Psoas muscle (tissue), 8 donors: Measurements from ENCODE around the gene PIAS4. TPM values are rescaled to one million over a fixed set of nuclear protein-coding genes. Genes with fewer than 3 reads are reported as not detected.
A peak's percentile ranks its signal among the peaks of the same experiment; 100 is the strongest.

ENCODE experiments used
- ATAC-seq, 4 donors: fragments of 200-7000 bp; cut with Tn5 transposase; one replicate each; pipeline ENCODE4 v1.9.1; 2020; ENCODE audit warnings: moderate library complexity in 3 of 4, mild to moderate bottlenecking in 2 of 4
- DNase-seq, 2 donors: peaks; one replicate each; pipeline ENCODE4 v3.0.0-alpha.2; 2020
- H3K27ac ChIP-seq: fragments of 200-600 bp; one replicate; pipeline ENCODE4 v1.8.0; 2022
- H3K27me3 ChIP-seq, 3 donors: fragments of 200-600 bp in 1 of 3; one replicate each; pipeline versions ENCODE4 v1.6.1 to v1.8.0; 2013 to 2022; ENCODE audit warnings: low read length in 2 of 3, mild to moderate bottlenecking in 2 of 3, moderate library complexity in 1 of 3; ENCODE audit not compliant: insufficient read depth in 3 of 3
- H3K36me3 ChIP-seq, 2 donors: fragments of 200-600 bp in 1 of 2; one replicate each; pipeline versions ENCODE4 v1.6.1 to v1.8.0; 2013 to 2022; ENCODE audit warnings: low read depth in 1 of 2, mild to moderate bottlenecking in 1 of 2, moderate library complexity in 1 of 2; ENCODE audit not compliant: insufficient read depth in 1 of 2
- H3K4me1 ChIP-seq: fragments of 200-600 bp; one replicate; pipeline ENCODE4 v1.8.0; 2022
- H3K4me3 ChIP-seq: fragments of 200-600 bp; one replicate; pipeline ENCODE4 v1.8.0; 2022; ENCODE audit warnings: mild to moderate bottlenecking
- H3K9me3 ChIP-seq: fragments of 200-600 bp; one replicate; pipeline ENCODE4 v1.8.0; 2022
- CTCF ChIP-seq: fragments of 200-600 bp; IDR thresholded peaks from one replicate; pipeline ENCODE4 v1.8.0; 2022; ENCODE audit warnings: antibody characterized with exemption
- WGBS, 3 donors: extraction: QIAGEN DNeasy Blood & Tissue Kit; methylation state at CpG; one replicate each; pipeline versions ENCODE4 v1.1.6 to v1.1.7; 2013; 5-methylcytosine and 5-hydroxymethylcytosine counted together
- intact Hi-C, 2 donors: fragments of 100-400 bp; cut with DNase I; formaldehyde crosslinking; loops; one replicate each; pipeline versions ENCODE4 v1.11.0 to v1.14.2; 2022
- polyA plus RNA-seq, 3 donors: library from polyadenylated mRNA; stranded (reverse); fragments of 200-250 nt; gene quantifications; one replicate each; pipeline ENCODE4 v1.2.3, GENCODE V29; 2013
- total RNA-seq, 4 donors: library from RNA; stranded (reverse); fragmentation: NEBNext Ultra II Directional in 2 of 4; extraction: Animal tissue kit (Norgen Biotek cat#: 25700) in 2 of 4; gene quantifications; one replicate each; pipeline versions ENCODE4 v1.2.1 to v1.2.4, GENCODE V29; 2021 to 2023
- donor health status: healthy with polysubstance abuse.
- donor health status: DM: no; HTN: no; CAD: no; lungs with moderate emphysema.
- donor health status: Bipolar disorder and iron deficiency.
- donor health status: healthy.
- donor health status: DM: yes; HTN: yes; CAD: no.
- donor health status: DM: no; HTN: no; CAD: no.
- donor health status: DM: no; HTN: no; CAD: no.
- donor health status: DM: yes; HTN: yes; CAD: no.

Gene PIAS4
- total and polyA plus RNA-seq, 7 donors, result 12.7 to 27.2 (median 15.1) TPM

DNA sequence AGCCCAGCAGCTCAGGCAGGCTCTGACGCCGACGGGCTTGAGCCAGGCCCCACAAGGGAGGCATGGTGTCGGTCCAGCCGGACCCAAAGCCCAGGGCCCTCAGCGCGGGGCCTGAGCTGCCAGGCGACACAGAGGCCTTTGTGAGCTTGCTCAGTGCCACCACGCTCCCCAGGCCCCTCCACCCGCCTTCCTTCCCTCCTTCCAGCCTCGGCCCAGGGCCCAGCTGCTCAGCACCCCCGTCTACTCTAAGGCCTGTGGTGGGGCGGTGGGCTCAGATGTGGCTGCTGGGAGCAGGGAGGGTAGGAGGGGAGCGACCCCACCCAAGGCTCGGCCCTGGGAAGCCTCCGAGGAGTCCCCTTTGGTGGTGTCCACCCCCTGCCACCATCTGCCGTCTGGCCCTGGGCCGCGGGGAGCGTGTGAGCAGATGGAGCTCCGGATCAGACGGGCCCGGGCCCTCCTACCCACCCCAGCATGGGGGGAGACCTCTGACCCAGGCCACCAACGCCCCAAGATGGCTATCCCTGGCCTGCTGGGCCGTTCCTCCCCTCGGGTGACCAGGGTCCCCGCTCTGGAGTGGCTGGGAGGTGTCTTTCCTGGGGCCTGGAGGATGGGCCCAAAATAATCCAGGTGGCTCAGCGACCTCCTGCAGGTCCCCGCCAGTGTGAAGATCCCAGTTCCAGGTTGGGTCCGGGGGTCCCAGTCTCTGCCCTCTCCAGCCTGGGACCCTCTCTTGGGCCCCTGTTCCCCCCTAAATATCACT is 51.3 kb downstream of the PIAS4 start:
- TF ChIP-seq CTCF, result no peak
- Histone ChIP-seq H3K4me3 (peak overlapping the region; percentile 97), H3K9me3 (no peaks in the 10 kb centered on the region), H3K4me1 (peaks cover 61% of the 10 kb centered on the region), H3K36me3 (peaks cover 0 to 15% of the 10 kb centered on the region in 2 donors), H3K27me3 (no peaks in the 10 kb centered on the region), H3K27ac (peak overlapping the region; percentile 96)
- intact Hi-C loops, result no loop called here
- ATAC-seq (peak; percentile 2 to 19 (median 10)), DNase-seq (peak in 1 of 2 donors; percentile 70)
- WGBS, 3 donors, result 24 to 54% (median 37%) methylated on average over 27 to 30 of the region's 30 CpGs

GRCh38 chr19:4059453-4059871 is 51.9 kb downstream of the PIAS4 start:
- TF ChIP-seq CTCF, result no peak
- intact Hi-C loops, result no loop called here
- 42 to 61% (median 48%) methylated on average over 18 to 19 of the region's 19 CpGs for WGBS, 3 donors
- no peak for DNase-seq
- Histone ChIP-seq H3K36me3 (peaks cover 0 to 9% of the 10 kb centered on the region in 2 donors), H3K9me3 (no peaks in the 10 kb centered on the region), H3K27me3 (no peaks in the 10 kb centered on the region), H3K4me1 (peaks cover 64% of the 10 kb centered on the region), H3K27ac (peak overlapping the region; percentile 96), H3K4me3 (peak overlapping the region; percentile 97)
- peak in 1 of 4 donors; percentile 6 for ATAC-seq

DNA sequence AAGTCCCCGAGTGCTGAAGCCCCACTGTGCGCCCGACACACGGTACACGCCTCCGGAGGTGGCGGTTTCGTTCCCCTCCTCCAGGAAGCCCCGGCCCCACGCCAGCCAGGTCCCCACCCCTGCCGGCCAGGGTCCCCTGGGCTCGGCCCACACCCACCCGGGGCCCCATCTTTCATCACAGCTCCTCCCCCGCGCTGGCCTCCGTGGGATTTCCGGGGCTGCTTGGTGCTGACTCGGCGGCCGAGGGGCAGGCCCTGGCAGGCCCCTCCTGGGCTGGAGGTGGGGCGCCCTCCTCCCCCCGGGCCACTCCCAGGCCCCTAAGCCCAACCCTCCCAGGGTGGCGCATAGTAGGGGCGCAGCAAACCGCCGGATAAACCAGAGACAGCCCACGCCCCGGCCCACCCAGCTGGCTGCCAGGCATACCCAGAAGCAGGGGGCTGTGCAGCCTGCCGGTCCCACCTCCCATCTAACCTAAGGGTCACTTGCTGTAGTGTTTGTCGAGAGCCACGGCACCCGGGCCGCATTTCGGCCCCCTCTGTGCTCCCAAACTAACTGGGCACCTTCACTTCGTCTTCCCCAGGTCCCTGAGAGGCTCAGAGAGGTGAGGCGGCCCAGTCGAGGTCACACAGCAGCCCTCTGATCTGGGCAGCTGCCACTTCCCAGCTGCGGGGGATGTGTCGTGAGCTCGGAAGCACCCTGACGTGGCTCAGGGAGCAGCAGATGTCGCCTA is 52.5 kb downstream of the PIAS4 start:
- Histone ChIP-seq H3K4me3 (peak overlapping the region; percentile 97), H3K27me3 (no peaks in the 10 kb centered on the region), H3K4me1 (peaks cover 64% of the 10 kb centered on the region), H3K36me3 (peaks cover 0 to 3% of the 10 kb centered on the region in 2 donors), H3K27ac (peak overlapping the region; percentile 96), H3K9me3 (no peaks in the 10 kb centered on the region)
- TF ChIP-seq CTCF, result no peak
- 52 to 63% (median 53%) methylated on average over 37 to 42 of the region's 42 CpGs for WGBS, 3 donors
- DNase-seq (peak; percentile 84 to 90), ATAC-seq (peak in 1 of 4 donors; percentile 4)
- intact Hi-C loops, result loop anchor here in 1 of 2 donors (5.0 kb wide), 2 partner anchors 53 to 78 kb away; partner anchors contain the start of gene PIAS4

- H3K4me3 ChIP-seq, result peak overlapping the region; percentile 97
- H3K36me3 ChIP-seq, result no peaks in the 10 kb centered on the region
- DNase-seq, result no peak
- H3K27me3 ChIP-seq, result no peaks in the 10 kb centered on the region
- H3K9me3 ChIP-seq, result no peaks in the 10 kb centered on the region
- H3K4me1 ChIP-seq, result peaks cover 64% of the 10 kb centered on the region
- 72 to 86% (median 77%) methylated on average over 16 of the region's 16 CpGs for WGBS, 3 donors
- intact Hi-C loops, result loop anchor here in 1 of 2 donors (5.0 kb wide), 2 partner anchors 53 to 78 kb away; partner anchors contain the start of gene PIAS4
- H3K27ac ChIP-seq, result peak overlapping the region; percentile 96
- TF ChIP-seq CTCF, result no peak
- no peak for ATAC-seq
These were observed 53.2 kb downstream of the PIAS4 start for GRCh38 chr19:4060621-4061177.
